Thymus (tissue), 11 donors: ENCODE measurements around the gene TGM2. TPM values are rescaled to one million over a fixed set of nuclear protein-coding genes. Genes with fewer than 3 reads are reported as not detected.

ENCODE experiments used
- DNase-seq, 9 donors: peaks; one replicate each; pipeline ENCODE4 v3.0.0-alpha.2; 2013; ENCODE audit warnings: low spot score in 9 of 9, low read depth in 6 of 9, missing footprints in 1 of 9
- H3K27ac ChIP-seq, 2 donors: one replicate each; pipeline ENCODE4 v1.5.1; 2013; ENCODE audit warnings: control low read depth in 1 of 2, low read depth in 1 of 2, low read length in 1 of 2, mild to moderate bottlenecking in 1 of 2, moderate library complexity in 1 of 2
- H3K27me3 ChIP-seq, 2 donors: one replicate each; pipeline ENCODE4 v1.5.1; 2013; ENCODE audit warnings: low read length in 1 of 2; ENCODE audit not compliant: control insufficient read depth in 2 of 2, insufficient read depth in 1 of 2
- H3K36me3 ChIP-seq, 2 donors: one replicate each; pipeline ENCODE4 v1.5.1; 2013; ENCODE audit warnings: low read length in 1 of 2, mild to moderate bottlenecking in 1 of 2, moderate library complexity in 1 of 2; ENCODE audit not compliant: control insufficient read depth in 2 of 2, insufficient read depth in 2 of 2
- H3K4me1 ChIP-seq, 2 donors: one replicate each; pipeline ENCODE4 v1.5.1; 2013; ENCODE audit warnings: low read length in 2 of 2; ENCODE audit not compliant: control insufficient read depth in 2 of 2, insufficient read depth in 2 of 2
- H3K4me3 ChIP-seq, 2 donors: one replicate each; pipeline ENCODE4 v1.5.1; 2013; ENCODE audit warnings: low read length in 2 of 2, control low read depth in 1 of 2, mild to moderate bottlenecking in 1 of 2
- H3K9me3 ChIP-seq, 2 donors: one replicate each; pipeline ENCODE4 v1.5.1; 2013; ENCODE audit warnings: low read length in 1 of 2, mild to moderate bottlenecking in 1 of 2; ENCODE audit not compliant: control insufficient read depth in 2 of 2, insufficient read depth in 1 of 2
- WGBS: extraction: QIAGEN DNeasy Blood & Tissue Kit; methylation state at CpG from one replicate; pipeline ENCODE4 v1.1.7; 2013; 5-methylcytosine and 5-hydroxymethylcytosine counted together
- polyA plus RNA-seq: library from polyadenylated mRNA; stranded (reverse); fragments of 200-250 nt; gene quantifications from one replicate; pipeline ENCODE4 v1.2.3, GENCODE V29; 2013
- total RNA-seq: library from RNA; stranded (reverse); fragments of 120-200 nt; gene quantifications from one replicate; pipeline ENCODE4 v1.2.4, GENCODE V29; 2013
- donor health status: healthy.

Gene TGM2
- total and polyA plus RNA-seq, 2 donors: 9.3 to 47.2 TPM

DNA sequence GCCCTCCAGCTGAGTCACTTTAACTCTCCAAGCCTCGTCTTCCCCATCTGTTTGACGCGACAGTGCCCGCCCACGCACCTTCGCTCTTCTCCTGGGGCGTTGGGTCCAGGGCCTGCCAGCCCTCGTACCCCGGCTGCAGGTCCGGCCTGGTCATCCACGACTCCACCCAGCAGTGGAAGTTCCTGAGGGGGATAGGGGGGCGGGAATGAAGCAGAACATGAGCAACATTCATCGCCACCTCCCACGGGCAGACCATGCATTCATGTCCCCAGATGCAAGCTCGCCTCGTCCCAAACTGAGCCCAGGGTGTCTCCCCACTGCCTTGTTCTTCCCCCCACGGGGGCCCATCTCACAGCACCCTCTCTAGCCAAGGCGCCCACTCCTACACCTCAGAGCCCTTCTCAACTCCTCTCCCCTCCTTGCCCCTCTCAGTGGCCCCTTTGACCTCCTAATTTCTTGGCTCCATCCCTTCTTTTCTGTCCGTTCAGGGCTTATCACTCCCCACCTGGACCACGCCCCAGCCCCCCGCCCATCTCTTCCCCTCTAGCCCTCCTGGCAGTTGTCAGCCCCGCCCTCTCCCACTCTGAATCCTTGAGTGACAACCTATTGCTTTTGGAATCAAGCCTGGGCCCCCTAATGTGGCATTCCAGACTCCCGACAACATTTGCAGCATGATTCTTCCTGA, 23.7 kb downstream of the TGM2 start:
- H3K27ac ChIP-seq: no peak overlapping the region
- 95% methylated on average over 23 of the region's 23 CpGs for WGBS
- H3K27me3 ChIP-seq: no peaks in the 10 kb centered on the region
- no peaks in the 10 kb centered on the region for H3K9me3 ChIP-seq
- no peak for DNase-seq
- no peak overlapping the region for H3K4me3 ChIP-seq
- no peaks in the 10 kb centered on the region for H3K36me3 ChIP-seq
- peaks cover 0 to 12% of the 10 kb centered on the region in 2 donors for H3K4me1 ChIP-seq

DNA sequence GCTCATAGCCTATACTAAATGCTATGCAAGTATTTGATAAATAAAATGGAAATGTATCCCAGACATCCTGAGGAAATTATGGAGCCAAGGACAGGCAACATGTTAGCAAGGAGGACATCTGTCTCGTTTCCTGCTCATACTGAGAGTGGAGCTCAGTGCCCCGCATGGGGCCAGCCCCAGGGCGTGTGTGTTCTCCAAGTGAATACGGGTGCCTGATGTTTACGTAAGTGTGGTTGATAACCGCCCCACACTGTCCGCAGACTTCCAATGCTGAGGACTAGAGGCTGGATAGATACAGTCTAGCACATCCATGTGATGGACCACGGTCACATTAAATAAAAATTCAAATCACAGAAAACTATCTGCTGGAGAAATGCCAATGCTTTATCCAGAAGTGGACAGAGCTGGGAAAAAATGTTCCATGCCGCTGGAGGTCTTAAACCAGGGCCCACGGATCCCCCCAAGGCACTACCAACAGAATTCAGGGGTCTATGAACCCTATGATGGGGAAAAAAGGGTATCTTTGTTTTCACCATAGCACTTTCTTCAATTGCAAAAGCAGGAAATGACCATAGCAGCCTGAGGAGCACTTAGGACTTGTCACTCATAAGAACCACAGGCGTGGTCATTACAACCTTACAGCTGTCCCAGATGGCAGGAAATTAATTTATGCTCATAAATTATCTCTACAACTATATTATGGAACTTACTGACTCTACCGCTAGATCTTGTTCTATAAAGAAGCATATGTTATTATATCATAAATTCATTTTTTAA, 24.9 kb downstream of the TGM2 start:
- Histone ChIP-seq H3K27me3 (no peaks in the 10 kb centered on the region), H3K36me3 (no peaks in the 10 kb centered on the region), H3K4me3 (no peak overlapping the region), H3K4me1 (peaks cover 0 to 12% of the 10 kb centered on the region in 2 donors), H3K27ac (no peak overlapping the region), H3K9me3 (no peaks in the 10 kb centered on the region)
- WGBS: 86% methylated on average over 12 of the region's 12 CpGs
- DNase-seq: no peak

DNA sequence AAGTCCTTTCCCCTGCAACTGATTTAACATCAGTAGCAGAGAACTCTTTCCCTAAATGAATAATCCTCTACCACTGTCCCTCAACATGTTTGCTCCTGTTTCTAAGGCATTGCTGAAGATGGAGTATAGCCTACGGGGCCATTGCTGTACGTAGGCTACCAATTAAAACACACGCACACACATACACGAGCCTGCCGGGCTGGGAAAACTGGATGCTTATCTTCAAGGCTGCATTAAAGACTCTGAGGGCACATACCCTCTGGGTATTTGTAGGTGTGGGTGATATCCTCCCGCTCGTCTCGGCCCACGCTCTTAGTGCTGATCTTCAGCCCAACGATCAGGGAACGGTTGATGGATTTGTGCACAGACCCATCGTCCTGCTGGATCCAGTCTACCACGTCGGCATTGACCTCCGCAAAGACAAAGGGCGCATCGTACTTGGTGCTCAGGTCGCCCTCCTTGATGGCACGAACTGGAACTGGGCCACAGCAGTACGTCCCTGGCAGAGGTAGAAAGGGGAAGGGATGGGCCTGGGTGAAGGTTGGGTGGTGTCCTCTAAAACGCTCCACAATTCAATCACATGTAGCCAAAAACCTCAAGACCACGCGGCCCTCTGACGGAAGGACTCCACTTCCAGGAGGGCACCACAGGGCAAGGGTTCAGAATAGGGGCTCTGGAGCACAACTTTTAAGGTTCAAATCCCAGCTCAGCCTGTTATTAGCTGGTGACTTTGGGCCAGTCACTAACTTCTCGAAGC, 25.7 kb downstream of the TGM2 start:
- Histone ChIP-seq H3K9me3 (no peaks in the 10 kb centered on the region), H3K4me1 (peaks cover 0 to 19% of the 10 kb centered on the region in 2 donors), H3K27me3 (no peaks in the 10 kb centered on the region), H3K4me3 (no peak overlapping the region), H3K27ac (no peak overlapping the region), H3K36me3 (no peaks in the 10 kb centered on the region)
- no peak for DNase-seq
- WGBS: 94% methylated on average over 25 of the region's 25 CpGs

DNA sequence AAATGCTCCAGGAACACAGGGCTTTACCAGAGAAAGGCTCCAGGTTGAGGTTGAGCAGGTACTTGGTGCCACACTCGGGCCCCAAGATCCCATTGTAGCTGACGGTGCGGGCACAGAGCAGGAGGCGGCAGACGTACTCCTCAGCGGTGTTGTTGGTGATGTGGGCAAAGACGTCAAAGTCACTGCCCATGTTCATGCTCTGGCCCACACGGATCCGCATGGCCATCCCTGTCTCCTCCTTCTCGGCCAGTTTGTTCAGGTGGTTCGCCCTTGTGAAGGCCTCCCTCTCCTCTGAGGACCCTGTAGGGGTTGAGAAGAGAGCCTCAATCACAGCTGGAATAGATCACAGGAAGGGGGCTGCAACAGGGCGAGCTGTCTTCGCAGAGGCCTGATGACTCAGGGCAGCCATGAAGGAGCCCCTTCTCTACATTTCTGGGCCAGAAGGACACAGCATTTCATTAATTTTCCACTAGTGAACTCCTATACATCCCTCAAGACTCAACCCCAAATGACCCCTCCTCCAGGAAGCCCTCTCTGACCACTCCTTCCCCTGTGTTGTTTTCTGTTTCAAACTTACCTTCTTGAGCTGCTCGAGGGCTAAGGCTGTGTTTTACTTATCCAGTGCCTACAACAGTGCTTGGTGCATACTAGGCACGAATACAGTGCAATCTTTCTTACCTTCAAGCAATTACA, 26.8 kb downstream of the TGM2 start:
- Histone ChIP-seq H3K4me3 (no peak overlapping the region), H3K4me1 (peaks cover 0 to 12% of the 10 kb centered on the region in 2 donors), H3K27me3 (no peaks in the 10 kb centered on the region), H3K27ac (no peak overlapping the region), H3K36me3 (no peaks in the 10 kb centered on the region), H3K9me3 (no peaks in the 10 kb centered on the region)
- no peak for DNase-seq
- WGBS: 95% methylated on average over 15 of the region's 15 CpGs

DNA sequence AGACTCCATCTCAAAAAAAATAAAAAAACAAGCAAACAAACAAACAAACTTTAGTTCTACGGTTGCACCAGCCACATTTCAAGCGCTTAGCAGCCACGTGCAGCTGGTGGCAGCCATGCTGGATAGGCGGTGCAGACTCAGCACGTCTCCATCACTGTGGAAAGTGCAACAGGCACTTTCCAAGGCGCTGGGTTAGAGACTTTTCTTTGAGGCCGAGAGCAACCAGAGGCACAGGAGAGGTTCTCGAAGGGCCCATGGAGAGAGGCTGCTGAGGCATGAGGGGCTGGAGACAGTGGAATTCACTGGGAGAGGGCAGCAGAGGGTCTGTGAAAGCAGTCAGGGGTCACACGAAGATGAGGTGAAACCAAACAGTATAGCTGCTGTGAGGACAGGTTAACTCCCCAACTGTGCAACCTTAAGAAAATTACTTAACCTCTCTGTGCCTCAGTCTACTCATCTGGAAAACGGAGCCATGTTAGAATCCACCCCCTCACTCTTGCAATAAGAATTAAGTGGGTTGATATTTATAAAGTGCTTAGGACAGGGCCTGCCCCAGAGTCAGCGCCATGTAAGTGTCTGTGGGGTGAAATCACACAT, 27.5 kb downstream of the TGM2 start:
- Histone ChIP-seq H3K27ac (no peak overlapping the region), H3K4me1 (peaks cover 0 to 10% of the 10 kb centered on the region in 2 donors), H3K36me3 (no peaks in the 10 kb centered on the region), H3K9me3 (no peaks in the 10 kb centered on the region), H3K4me3 (no peak overlapping the region), H3K27me3 (no peaks in the 10 kb centered on the region)
- no peak for DNase-seq
- 95% methylated on average over 11 of the region's 11 CpGs for WGBS

DNA sequence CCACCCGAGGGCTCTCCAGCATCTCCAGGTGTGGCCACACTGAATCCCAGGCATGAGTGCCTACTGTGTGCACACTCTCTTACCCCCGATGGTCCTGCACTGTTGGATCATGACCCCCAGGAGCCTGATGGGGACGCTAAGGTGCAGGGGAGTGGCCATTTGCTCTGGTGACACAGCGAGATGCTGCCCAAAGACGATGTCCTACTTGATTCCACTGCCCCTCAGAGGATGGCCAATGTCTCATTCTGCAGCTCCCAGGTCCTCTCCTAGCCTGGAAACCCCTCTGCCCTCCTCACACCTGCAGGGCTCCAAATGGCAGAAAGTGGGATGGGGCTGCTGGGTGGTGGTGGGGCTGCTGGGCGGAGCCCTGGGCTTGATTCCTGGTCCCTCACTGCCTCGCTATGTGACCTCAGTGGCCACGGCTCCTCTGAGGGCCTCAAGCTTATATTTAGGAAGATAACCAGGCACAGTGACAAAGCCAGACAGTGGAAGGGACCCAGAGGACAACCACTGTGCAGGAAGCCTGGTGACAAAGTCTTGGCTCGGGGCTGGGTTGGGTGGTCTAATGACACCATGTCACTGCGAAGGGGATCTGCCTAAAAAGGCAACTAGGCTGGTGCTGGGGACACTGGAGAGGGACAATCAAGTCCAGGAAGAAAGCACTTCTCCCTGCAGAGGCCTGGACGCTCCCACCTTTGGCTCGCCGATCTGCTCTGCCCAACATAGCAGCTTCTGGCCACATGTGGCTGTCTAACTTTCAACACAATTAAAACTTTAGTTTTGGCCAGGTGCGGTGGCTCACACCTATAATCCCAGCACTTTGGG, 28.4 kb downstream of the TGM2 start:
- Histone ChIP-seq H3K9me3 (no peaks in the 10 kb centered on the region), H3K4me3 (no peak overlapping the region), H3K27me3 (no peaks in the 10 kb centered on the region), H3K4me1 (peaks cover 0 to 10% of the 10 kb centered on the region in 2 donors), H3K27ac (no peak overlapping the region), H3K36me3 (no peaks in the 10 kb centered on the region)
- 95% methylated on average over 14 of the region's 14 CpGs for WGBS
- DNase-seq: no peak

DNA sequence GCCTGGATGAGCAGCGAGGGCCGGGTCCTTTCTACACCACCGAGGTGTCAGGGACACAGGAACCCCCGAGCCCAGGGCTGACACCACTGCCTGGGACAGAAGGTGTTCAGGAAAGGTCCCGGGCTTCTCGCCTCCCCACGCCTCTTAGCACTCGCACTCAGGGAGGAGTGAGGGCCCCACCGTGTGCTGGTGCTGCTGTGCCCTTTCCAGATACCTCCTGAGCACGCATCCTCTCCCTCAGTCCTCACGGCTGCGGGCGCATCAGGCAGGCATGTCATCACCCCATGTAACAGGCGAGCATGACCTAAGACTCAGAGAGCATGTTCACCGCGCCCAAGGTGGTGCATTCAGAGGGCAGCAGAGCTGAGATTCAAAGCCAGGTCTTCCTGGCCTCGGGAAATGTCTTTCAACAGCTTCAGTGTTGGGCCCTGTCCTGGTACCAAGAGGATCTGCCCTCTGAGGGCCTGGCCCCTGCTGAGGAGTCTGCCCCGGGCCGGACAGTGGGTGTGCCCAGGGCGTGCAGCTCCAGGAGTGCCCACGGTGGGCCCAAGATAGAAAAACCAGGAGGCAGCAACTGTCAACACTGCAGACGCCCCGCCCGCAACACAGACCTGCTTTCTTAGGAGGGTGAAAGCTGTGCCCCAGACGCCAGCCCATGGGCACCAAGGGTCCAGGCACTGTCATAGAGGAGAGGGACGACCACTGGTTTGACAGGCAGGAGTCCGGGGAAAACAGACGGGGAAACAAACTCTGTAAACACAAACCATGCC, 29.2 kb downstream of the TGM2 start:
- H3K4me3 ChIP-seq: no peak overlapping the region
- WGBS: 97% methylated on average over 28 of the region's 28 CpGs
- H3K4me1 ChIP-seq: peaks cover 0 to 10% of the 10 kb centered on the region in 2 donors
- H3K27ac ChIP-seq: no peak overlapping the region
- no peaks in the 10 kb centered on the region for H3K36me3 ChIP-seq
- DNase-seq: no peak
- H3K9me3 ChIP-seq: no peaks in the 10 kb centered on the region
- H3K27me3 ChIP-seq: no peaks in the 10 kb centered on the region
